A549 (cell line): ENCODE measurements around the gene CRYBG2. TPM values are rescaled to one million over a fixed set of nuclear protein-coding genes. Genes with fewer than 3 reads are reported as not detected.

Source experiments
- ATAC-seq, 2 experiments: fragments of 200-7000 bp in 1 of 2; fragments of >200 bp in 1 of 2; cut with Nextera tagmentation in 1 of 2; cut with Tn5 transposase in 1 of 2; 3 replicates each; pipeline versions ENCODE4 v1.8.0 to v1.9.1; 2018 to 2020; ENCODE audit warnings: mild to moderate bottlenecking in 1 of 2, moderate library complexity in 1 of 2
- CTCF ChIA-PET: fragments of 300-600 bp; sonication (Branson Sonifier 250); formaldehyde crosslinking; extraction: SDS; loops from one replicate; lab custom pipeline; 2021; ENCODE audit warnings: antibody characterized with exemption, inconsistent platforms; lab: Yijun Ruan, JAX
- POLR2A ChIA-PET: fragments of 350-600 bp; formaldehyde crosslinking; extraction: SDS; loops from one replicate; lab custom pipeline; 2021; ENCODE audit warnings: antibody characterized with exemption, inconsistent platforms; lab: Yijun Ruan, JAX
- DNase-seq, 2 experiments: peaks; one replicate each; pipeline versions ENCODE4 v3.0.0 to v3.0.0-alpha.2; 2011 to 2016; ENCODE audit warnings: low read depth in 1 of 2, low spot score in 1 of 2
- FAIRE-seq: peaks from 2 replicates; lab custom pipeline; 2011; peaks lifted over from hg19 to GRCh38; lab: Jason Lieb, UNC
- H3K27ac ChIP-seq, 2 experiments: fragments of >200 bp; sonication (Bioruptor Twin); formaldehyde crosslinking; 3 replicates each; pipeline ENCODE4 v1.5.1; 2016 to 2017
- H3K4me1 ChIP-seq: fragments of >200 bp; sonication (Bioruptor Twin); formaldehyde crosslinking; 3 replicates; pipeline ENCODE4 v1.6.1; 2016
- H3K4me2 ChIP-seq: fragments of >200 bp; sonication (Bioruptor Twin); formaldehyde crosslinking; 3 replicates; pipeline ENCODE4 v1.6.1; 2016
- H3K4me3 ChIP-seq: fragments of >200 bp; sonication (Bioruptor Twin); formaldehyde crosslinking; 3 replicates; pipeline ENCODE4 v1.5.1; 2016
- H3K9me3 ChIP-seq: fragments of >200 bp; sonication (Bioruptor Twin); formaldehyde crosslinking; 3 replicates; pipeline ENCODE4 v1.6.1; 2016
- ATOH8 ChIP-seq: fragments of 250-450 bp; sonication (Bioruptor Pico); IDR thresholded peaks from 2 replicates; pipeline ENCODE4 v1.5.0; 2020; ENCODE audit warnings: low read depth, mild to moderate bottlenecking, moderate library complexity
- CBX8 ChIP-seq: fragments of 200-600 bp; sonication (generic); IDR thresholded peaks from 2 replicates; pipeline ENCODE4 v1.6.1; 2016
- CEBPB ChIP-seq, 2 experiments: fragments of >200 bp in 1 of 2; sonication (Bioruptor Twin) in 1 of 2; formaldehyde crosslinking in 1 of 2; IDR thresholded peaks; 2 replicates each; pipeline ENCODE4 v1.6.1; 2012 to 2016
- E2F6 ChIP-seq: IDR thresholded peaks from 2 replicates; pipeline ENCODE4 v1.6.1; 2012; ENCODE audit warnings: low read depth, borderline replicate concordance
- FOSL2 ChIP-seq, 2 experiments: fragments of 450-650 bp in 1 of 2; fragments of >200 bp in 1 of 2; sonication (Bioruptor Twin) in 1 of 2; formaldehyde crosslinking; IDR thresholded peaks; 2 replicates each; pipeline versions ENCODE4 v1.5.0 to v1.6.1; 2016 to 2020; ENCODE audit warnings: mild to moderate bottlenecking in 1 of 2, moderate library complexity in 1 of 2
- HEYL ChIP-seq: fragments of 250-450 bp; sonication (Bioruptor Pico); IDR thresholded peaks from 2 replicates; pipeline ENCODE4 v1.8.0; 2021; ENCODE audit warnings: mild to moderate bottlenecking, moderate library complexity
- JUN ChIP-seq, 2 experiments: fragments of >200 bp; sonication (Bioruptor Twin); formaldehyde crosslinking; IDR thresholded peaks; 2 replicates in 1 of 2; 3 replicates in 1 of 2; pipeline ENCODE4 v1.6.1; 2016 to 2017
- JUNB ChIP-seq: fragments of >200 bp; sonication (Bioruptor Twin); formaldehyde crosslinking; IDR thresholded peaks from 2 replicates; pipeline ENCODE4 v1.6.1; 2016
- MAFK ChIP-seq: fragments of 450-650 bp; IDR thresholded peaks from 2 replicates; pipeline ENCODE4 v1.6.1; 2014; ENCODE audit not compliant: partially characterized antibody
- PBX3 ChIP-seq: IDR thresholded peaks from 2 replicates; pipeline ENCODE4 v1.6.1; 2012
- REST ChIP-seq: fragments of 200-600 bp; sonication (generic); IDR thresholded peaks from 2 replicates; pipeline ENCODE4 v1.6.1; 2016; ENCODE audit warnings: antibody characterized with exemption, mild to moderate bottlenecking, moderate library complexity
- RFX5 ChIP-seq: fragments of 450-650 bp; IDR thresholded peaks from 2 replicates; pipeline ENCODE4 v1.7.1; 2014; ENCODE audit warnings: antibody characterized with exemption, mild to moderate bottlenecking, moderate library complexity
- RNF2 ChIP-seq: fragments of 200-600 bp; sonication (generic); IDR thresholded peaks from 2 replicates; pipeline ENCODE4 v1.6.1; 2016; ENCODE audit warnings: low read depth, mild to moderate bottlenecking, antibody characterized with exemption, moderate library complexity, borderline replicate concordance
- SREBF2 ChIP-seq: fragments of 450-650 bp; IDR thresholded peaks from 2 replicates; pipeline ENCODE4 v1.6.1; 2014; ENCODE audit warnings: mild to moderate bottlenecking, moderate library complexity
- TFCP2L1 ChIP-seq: fragments of 250-450 bp; sonication (Bioruptor Pico); IDR thresholded peaks from 2 replicates; pipeline ENCODE4 v1.5.0; 2021; ENCODE audit warnings: mild to moderate bottlenecking
- USF2 ChIP-seq: fragments of 450-650 bp; IDR thresholded peaks from 2 replicates; pipeline ENCODE4 v1.6.1; 2014; ENCODE audit warnings: antibody characterized with exemption
- ZC3H11A ChIP-seq: fragments of 450-650 bp; IDR thresholded peaks from 2 replicates; pipeline ENCODE4 v1.6.1; 2014; ENCODE audit warnings: antibody characterized with exemption, mild to moderate bottlenecking
- ZNF302 ChIP-seq: fragments of 250-450 bp; sonication (Bioruptor Pico); IDR thresholded peaks from 2 replicates; pipeline ENCODE4 v1.9.0; 2021; ENCODE audit warnings: inconsistent platforms, mild to moderate bottlenecking, moderate library complexity
- ZSCAN20 ChIP-seq: fragments of 250-450 bp; sonication (Bioruptor Pico); IDR thresholded peaks from 2 replicates; pipeline ENCODE4 v1.8.0; 2022; ENCODE audit warnings: mild to moderate bottlenecking, moderate library complexity
- WGBS: methylation state at CpG from one replicate; pipeline ENCODE4 v1.1.6; 2017; ENCODE audit errors: missing lambda C conversion rate; 5-methylcytosine and 5-hydroxymethylcytosine counted together
- polyA plus RNA-seq, 4 experiments: library from polyadenylated mRNA; depleted of rRNA in 3 of 4; stranded (reverse); fragments of >200 nt; fragmentation: RNase III in 1 of 4; extraction: RNeasy Plus Mini Kit Qiagen cat#74134 plus additional on column Dnase treatment in 1 of 4; gene quantifications; 2 replicates in 3 of 4; 3 replicates in 1 of 4; pipeline ENCODE4 v1.2.3, GENCODE V29; 2011 to 2017

Gene CRYBG2
- polyA plus RNA-seq, 2 of the 4 experiments (the other 2 are of a cell fraction): 0.67 to 2.7 TPM

- TF ChIP-seq REST (no peak), ZSCAN20 (no peak), CEBPB (IDR thresholded peaks at IDR 0.05) (no peak)
- TF ChIP-seq, all 56 proteins: peak for 6
Observed at GRCh38 chr1:26284597-26285347, 69.2 kb downstream of the CRYBG2 start (continued).

- TF ChIP-seq CEBPB (IDR thresholded peaks at IDR 0.05) (peak; percentile 51 to 85; a peak in 3 of 4 replicates), ZC3H11A (no peak)
- H3K9me3 ChIP-seq: no peaks in the 10 kb centered on the region
- ChIA-PET POLR2A (no interaction called here), CTCF (interaction anchor here (0.5 to 8.2 kb wide), 24 partner anchors 8 to 234 kb away, joined by 3 to 128 read pairs (median 8); partner anchors contain the start of genes CD52, CEP85, CRYBG2 and ZNF593)
- H3K4me3 ChIP-seq: no peak overlapping the region
- peaks cover 29% of the 10 kb centered on the region for H3K4me1 ChIP-seq
- 92% methylated on average over 6 of the region's 12 CpGs for WGBS
- ATAC-seq: no peak
- H3K27ac ChIP-seq: peak overlapping the region in 1 of 2 experiments; percentile 64; a peak in 2 of 6 replicates
- FAIRE-seq: no peak
- no peak for DNase-seq
- peak overlapping the region; percentile 45; the same call in 1 of the 3 replicates for H3K4me2 ChIP-seq
Observed at GRCh38 chr1:26283871-26284596, 69.9 kb downstream of the CRYBG2 start.

GRCh38 chr1:26283279-26283853 is 70.6 kb downstream of the CRYBG2 start:
- H3K4me2 ChIP-seq: no peak overlapping the region
- ATAC-seq (no peak), FAIRE-seq (no peak), DNase-seq (no peak)
- POLR2A ChIA-PET: no interaction called here
- TF ChIP-seq JUN (IDR thresholded peaks at IDR 0.05) (no peak), HEYL (no peak), RFX5 (no peak), SREBF2 (no peak), CBX8 (no peak), CEBPB (IDR thresholded peaks at IDR 0.05) (no peak), REST (no peak), ZC3H11A (no peak), ZNF302 (CRISPR knock-in tag) (no peak), ATOH8 (no peak), FOSL2 (IDR thresholded peaks at IDR 0.05) (no peak), FOSL2 (CRISPR knock-in tag; IDR thresholded peaks at IDR 0.05) (no peak), RNF2 (no peak), USF2 (no peak), MAFK (no peak), JUNB (no peak), PBX3 (no peak), E2F6 (no peak), TFCP2L1 (CRISPR knock-in tag) (no peak)
- no peak overlapping the region for H3K4me3 ChIP-seq
- CTCF ChIA-PET: interaction anchor here (2.2 to 8.2 kb wide), 5 partner anchors 13 to 135 kb away, joined by 6 to 128 read pairs (median 29); partner anchors contain the start of genes CD52 and ZNF593
- H3K4me1 ChIP-seq: peaks cover 35% of the 10 kb centered on the region
- H3K9me3 ChIP-seq: no peaks in the 10 kb centered on the region
- WGBS: 82% methylated on average over 4 of the region's 4 CpGs
- no peak overlapping the region for H3K27ac ChIP-seq
